ENCODE results near the gene HBZ.
"Not testable (repeated sequence)": the region's sequence is repeated elsewhere in the genome, so short reads cannot be mapped to it uniquely, and the experiment has no call there.

The HBZ gene

DNA sequence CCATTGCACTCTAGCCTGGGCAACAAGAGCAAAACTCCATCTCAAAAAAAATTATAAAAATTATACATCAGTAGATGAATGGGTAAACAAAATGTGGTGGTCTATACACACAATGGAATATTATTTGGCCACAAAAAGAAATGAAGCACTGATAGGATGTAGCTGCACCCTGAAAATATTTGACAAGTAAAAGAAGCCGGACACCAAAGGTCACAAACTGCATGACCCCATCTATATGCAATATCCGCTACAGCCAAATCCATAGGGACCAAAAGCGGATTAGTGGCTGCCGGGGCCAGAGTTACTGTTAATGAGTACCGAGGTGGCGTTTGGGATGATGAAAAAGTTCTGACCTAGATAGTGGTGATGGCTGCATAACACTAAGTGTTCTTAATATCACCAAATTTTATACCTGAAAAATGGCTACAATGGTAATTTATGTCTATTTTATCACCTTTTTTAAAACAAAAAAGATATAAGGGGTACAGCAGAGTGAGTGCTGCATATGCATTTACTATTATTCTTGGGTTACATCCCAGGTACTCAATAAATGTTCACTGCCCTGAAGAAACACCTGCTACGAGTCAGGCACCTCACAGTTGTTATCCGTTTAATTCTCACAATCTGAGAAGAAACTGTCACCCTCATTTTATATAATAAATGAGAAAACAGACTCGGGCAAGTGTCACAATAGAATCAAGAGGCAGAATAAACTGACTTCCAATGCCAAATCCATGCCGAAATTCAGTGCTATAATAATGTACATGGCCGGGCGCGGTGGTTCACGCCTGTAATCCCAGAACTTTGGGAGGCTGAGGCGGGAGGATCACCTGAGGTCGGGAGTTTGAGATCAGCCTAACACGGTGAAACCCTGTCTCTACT, 27.0 kb downstream of the HBZ start:
- peak; percentile 4 for DNase-seq (ENCODE audit: low spot score)

DNA sequence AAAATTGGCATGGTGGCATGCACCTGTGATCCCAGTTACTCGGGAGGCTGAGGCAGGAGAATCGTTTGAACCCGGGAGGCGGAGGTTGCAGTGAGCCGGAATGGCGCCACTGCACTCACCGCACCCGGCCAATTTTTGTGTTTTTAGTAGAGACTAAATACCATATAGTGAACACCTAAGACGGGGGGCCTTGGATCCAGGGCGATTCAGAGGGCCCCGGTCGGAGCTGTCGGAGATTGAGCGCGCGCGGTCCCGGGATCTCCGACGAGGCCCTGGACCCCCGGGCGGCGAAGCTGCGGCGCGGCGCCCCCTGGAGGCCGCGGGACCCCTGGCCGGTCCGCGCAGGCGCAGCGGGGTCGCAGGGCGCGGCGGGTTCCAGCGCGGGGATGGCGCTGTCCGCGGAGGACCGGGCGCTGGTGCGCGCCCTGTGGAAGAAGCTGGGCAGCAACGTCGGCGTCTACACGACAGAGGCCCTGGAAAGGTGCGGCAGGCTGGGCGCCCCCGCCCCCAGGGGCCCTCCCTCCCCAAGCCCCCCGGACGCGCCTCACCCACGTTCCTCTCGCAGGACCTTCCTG, 27.7 kb downstream of the HBZ start, which contains the start of gene HBQ1:
TSS of gene HBQ1 (plus strand) at position 359 of the 575 bp plus-strand sequence. CDS start at position 387, 28 bp downstream.
- DNase-seq (ENCODE audit: low spot score), result peak; percentile 83

DNA sequence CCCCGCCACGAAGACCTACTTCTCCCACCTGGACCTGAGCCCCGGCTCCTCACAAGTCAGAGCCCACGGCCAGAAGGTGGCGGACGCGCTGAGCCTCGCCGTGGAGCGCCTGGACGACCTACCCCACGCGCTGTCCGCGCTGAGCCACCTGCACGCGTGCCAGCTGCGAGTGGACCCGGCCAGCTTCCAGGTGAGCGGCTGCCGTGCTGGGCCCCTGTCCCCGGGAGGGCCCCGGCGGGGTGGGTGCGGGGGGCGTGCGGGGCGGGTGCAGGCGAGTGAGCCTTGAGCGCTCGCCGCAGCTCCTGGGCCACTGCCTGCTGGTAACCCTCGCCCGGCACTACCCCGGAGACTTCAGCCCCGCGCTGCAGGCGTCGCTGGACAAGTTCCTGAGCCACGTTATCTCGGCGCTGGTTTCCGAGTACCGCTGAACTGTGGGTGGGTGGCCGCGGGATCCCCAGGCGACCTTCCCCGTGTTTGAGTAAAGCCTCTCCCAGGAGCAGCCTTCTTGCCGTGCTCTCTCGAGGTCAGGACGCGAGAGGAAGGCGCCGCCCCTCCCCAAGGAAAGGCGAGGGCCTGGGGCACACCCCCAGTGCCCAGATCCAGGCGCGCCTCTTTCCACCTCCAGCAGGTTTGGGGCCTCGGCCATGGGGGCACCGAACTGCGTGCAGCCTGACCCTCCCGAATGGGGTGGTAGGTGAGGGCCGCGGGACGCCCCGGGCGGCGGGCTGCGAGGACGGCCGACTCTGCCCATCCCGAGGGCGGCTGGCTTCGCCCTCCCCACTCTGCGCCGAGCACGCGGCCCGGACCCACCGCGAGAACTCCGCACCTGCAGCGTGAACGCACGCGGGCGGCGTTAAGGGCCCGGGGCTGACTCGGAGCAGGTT, 28.5 kb downstream of the HBZ start:
- DNase-seq (ENCODE audit: low spot score), result peak; percentile 93

DNA sequence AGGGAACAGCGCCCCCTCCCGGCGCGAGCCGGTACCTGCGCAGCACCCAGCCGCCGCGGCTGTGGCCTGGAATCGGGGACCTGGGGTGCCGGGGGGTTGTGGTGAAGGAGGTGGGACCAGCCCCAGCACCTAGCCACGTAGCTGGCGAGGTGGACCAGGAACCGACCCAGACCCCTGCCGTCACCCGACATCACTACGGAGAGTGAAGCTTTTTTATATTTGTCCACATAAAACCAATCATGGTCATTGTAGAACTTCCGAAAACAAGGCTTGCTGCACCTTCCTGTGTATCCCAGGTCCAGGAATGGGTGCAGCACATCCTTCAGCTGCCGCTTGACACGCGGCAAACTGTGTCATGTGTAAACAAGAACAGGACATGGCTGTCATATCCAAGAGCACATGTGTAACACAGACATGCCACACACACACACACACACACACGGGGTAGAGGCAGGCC, 29.1 kb downstream of the HBZ start:
- peak; percentile 32 for DNase-seq (ENCODE audit: low spot score)

DNA sequence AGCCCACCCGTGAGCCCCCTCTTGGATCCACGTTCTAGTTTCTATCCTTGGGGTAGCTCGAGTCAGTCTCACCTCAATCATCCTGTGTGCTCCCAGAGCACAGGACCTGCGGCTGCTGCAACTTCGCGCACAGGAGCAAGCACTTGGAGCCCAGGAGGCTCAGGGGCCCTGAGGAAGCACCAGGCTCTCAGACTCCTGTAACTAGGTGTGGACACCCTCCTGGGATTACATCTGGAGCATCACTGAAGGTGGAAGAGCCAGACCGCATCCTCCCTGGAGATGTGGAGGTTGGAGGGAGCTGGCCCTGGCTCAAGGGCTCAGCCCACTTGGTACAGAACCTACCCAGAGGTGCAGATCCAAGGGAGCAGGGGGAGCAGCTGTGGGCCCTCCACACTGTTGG, 30.6 kb downstream of the HBZ start:
- DNase-seq (ENCODE audit: low spot score), result peak; percentile 11

DNA sequence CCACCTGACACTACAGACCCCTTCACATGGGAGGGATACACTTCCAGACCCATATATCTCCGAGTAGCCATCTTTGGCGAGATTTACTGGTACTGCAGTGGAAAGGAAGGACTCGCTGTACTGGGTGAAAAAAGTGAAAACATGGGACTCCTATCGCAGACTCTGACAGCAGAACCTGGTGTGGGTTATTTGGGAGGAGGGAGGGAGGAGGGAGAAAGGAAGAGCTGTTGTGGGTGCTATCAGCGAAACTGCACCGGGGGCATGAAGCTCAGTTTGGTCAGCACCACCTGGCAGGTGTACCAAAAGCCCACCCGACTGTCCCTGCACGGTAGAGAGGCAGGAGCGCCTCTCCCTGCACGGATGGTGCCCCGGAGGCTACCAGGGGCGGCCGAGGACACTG, 32.8 kb downstream of the HBZ start:
- no peak for DNase-seq (ENCODE audit: low spot score)

DNA sequence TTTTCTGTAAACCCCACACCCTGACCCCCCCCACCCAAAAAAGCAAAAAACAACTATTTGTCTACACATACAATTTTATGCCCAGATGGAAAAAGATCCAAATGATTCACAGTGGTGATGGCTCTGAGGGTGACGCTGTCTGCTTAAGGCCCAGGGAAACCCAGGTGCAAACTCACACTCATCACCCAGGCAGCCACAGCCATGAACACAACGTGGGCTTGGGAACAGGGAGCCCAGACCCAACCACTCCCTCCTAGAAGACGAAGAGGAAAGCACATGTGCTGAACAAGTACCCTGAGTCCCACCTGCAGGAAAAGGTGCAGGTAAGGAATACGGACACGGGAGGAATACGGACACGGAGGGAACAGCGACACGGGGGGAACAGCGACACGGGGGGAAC, 33.2 kb downstream of the HBZ start:
- no peak for DNase-seq (ENCODE audit: low spot score)

DNA sequence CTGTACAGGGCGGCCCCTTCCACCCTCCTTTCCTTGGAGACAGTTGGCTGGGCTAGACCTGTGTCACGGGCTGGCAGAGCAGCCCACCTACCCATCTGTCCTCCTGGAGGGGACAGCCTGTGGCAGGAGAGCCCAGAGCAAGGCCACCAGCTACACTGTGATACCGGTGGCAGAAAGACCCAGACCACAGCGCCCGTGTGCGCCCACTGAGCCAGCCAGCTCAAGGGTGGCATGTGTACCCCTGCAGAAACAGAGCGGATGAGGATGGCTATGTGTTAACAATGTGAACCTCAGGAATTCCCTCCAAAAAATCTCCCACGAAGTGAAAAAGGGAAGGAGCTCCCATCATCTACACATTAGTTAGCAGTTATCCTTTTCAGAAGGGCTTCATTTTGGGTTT, 34.9 kb downstream of the HBZ start:
- no peak for DNase-seq (ENCODE audit: low spot score)

DNA sequence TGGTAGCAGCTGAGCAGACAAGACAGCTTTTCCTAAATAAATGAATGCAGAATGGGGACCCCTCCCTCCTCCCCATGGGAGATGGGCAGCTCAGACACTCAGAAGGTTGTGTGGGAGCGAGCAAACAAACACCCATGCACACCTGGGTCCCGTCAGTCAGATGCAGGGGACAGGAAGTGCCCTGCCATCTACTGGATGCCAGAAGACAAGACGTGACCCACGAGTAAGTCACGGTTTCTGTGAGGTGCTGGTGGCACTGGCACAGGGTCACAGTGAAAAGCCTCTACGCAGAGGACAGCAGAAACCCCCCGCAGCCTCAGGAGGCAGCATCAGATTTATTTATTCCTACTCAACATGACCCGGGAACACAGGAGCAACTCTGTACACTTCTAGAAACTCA, 36.2 kb downstream of the HBZ start:
- DNase-seq (ENCODE audit: low spot score), result peak; percentile 17

DNA sequence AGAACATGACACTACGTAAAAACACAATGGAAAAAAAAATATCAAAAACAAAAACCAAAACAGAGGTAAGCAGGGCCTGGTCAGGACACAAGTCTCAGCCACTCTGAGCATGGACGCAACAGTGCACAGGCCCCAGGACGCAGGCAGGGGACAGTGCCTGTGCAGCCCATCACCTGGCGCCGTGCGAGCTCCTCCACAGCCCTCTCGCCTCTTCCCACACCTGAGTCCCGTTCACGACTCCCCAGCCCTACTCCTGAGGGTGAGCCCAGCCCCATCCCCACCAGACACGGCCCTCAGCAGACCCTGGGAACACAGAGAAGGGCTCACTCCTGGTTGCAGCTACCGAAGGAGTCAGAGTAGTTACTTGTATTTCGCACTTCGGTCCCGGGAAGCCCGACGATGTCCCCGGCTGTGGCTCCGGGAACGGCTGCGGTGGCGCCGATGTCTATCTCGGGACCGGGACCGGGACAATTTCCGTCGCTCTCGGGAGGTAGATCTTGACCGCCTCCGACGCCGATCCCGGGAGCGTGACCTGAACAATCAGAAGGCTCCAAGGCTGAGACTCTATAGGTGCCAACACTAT, 37.3 kb downstream of the HBZ start:
- no peak for DNase-seq (ENCODE audit: low spot score)

DNA sequence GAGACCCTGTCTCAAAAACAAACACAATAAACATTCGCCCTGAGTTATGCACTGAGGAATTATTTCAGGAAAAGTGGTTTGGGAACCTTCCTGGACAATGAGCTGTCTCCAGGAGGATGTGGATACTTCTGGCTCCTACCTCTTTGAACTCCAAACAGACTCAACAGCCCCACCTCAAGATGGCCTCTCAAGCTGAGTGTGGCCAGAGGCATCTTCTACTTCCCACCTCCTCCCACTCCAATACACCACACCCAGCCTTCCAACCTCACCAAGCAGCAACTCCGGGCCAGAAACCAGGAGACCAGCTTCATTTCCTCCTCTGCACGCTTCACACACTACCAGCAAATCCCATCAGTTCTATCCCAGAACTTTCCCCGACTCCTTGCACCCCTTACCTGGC, 39.4 kb downstream of the HBZ start:
- peak; percentile 15 for DNase-seq (ENCODE audit: low spot score)

DNA sequence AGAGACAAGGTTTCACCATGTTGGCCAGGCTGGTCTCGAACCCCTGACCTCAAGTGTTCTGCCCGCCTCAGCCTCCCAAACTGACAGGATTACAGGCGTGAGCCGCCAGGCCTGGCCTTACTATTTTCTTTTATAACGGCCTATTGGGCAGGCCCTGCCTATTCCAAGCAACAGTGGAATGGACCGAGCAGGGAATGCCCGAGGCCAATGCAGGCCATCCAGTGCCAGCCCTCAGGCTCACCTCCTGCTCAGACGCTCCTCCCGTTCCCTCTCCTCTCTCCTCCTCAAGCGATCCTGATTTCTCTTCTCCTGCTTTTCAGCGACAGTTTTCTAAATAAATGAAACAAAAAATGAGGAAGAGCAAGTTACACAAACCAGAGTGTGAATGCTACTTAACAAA, 40.2 kb downstream of the HBZ start:
- DNase-seq (ENCODE audit: low spot score), result no peak

DNA sequence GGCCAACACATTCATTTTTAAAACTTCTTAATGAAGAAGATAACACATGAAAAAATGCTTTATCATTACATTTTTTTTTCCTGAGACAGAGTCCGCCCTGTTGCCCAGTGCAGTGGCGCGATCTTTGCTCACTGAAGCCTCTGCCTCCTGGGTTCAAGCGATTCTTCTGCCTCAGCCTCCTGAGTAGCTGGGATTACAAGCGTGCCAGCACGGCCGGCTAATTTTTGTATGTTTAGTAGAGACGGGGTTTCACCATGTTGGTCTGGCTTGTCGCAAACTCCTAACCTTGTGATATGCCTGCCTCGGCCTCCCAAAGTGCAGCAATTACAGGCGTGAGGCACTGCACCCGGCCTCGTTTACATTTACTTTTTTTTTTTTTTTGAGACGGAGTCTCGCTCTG, 41.0 kb downstream of the HBZ start:
- DNase-seq (ENCODE audit: low spot score), result no peak

DNA sequence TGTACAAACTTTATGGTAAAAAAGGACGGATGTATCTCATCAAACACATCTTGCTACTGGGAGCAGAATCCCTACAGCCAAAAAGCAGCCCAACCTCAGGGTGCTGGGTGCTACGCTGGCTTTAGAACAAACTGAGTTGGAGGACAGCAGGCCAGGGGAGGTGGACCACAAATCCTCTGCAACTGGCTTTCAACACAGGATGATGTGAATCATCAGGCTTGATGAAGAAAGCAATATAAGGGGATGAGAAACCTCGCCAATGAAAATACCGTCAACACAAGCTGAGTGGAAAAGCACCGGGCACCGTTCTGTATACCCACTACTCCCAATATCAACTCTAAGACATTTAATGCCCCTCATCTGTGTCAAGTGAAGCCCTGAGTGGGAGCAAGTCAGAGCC, 42.1 kb downstream of the HBZ start:
- no peak for DNase-seq (ENCODE audit: low spot score)

DNA sequence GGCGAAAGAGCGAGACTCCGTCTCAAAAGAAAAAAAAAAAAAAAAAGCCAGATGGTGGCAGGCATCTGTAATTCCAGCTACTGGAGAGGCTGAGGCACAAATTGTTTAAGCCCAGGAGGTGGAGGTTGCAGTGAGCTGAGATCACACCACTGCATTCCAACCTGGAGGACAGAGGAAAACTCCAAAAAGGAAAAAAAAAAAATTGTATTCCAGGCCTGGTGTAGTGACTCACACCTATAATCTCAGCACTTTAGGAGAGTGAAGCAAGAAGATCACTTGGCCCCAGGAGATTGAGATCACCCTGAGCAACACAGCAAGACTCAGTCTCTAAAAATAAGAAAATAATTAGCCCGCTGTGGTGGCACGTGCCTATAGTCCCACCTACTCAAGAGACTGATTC, 47.9 kb downstream of the HBZ start:
- DNase-seq (ENCODE audit: low spot score), result no peak

DNA sequence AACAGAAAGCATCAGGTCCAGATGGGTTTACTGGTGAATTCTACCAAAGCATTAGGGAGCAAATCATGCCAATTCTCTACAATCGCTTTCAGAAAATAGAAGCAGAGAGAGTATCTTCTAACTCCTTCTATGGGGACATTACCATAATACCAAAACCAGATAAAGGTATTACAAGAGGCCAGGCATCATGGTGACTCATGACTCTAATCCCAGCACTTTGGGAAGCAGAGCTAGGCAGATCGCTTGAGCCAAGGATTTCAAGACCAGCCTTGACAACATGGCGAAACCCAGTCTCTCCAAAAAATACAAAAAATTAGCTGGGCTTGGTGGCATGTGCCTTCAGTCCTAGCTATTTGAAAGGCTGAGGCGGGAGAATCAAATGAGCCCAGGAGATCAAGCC, 50.8 kb downstream of the HBZ start:
- DNase-seq (ENCODE audit: low spot score), result no peak

DNA sequence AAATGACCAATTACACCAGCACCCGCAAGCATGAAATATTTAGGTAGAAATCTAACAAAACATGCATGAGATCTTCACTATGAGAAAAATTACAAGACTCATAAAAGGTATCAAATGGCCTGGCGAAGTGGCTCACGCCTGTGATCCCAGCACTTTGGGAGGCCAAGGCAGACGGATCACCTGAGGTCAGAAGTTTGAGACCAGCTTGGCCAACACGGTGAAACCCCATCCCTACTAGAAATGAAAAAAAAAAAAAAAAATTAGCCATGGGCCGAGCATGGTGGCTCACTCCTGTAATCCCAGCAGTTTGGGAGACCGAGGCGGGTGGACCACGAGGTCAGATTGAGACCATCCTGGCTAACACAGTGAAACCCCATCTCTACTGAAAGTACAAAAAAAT, 51.6 kb downstream of the HBZ start:
- not testable (repeated sequence) for DNase-seq (ENCODE audit: low spot score)

All from AG08396 (cell line).